HTR-8/SVneo (cell line): ENCODE measurements around the gene VAV3.

Source experiments
- DNase-seq: peaks from one replicate; pipeline ENCODE4 v3.0.0; 2011; ENCODE audit warnings: low spot score, mixed read lengths; ENCODE audit not compliant: insufficient read length
- FAIRE-seq: peaks from 2 replicates; lab custom pipeline; 2011; peaks lifted over from hg19 to GRCh38; lab: Jason Lieb, UNC

Gene VAV3

DNA sequence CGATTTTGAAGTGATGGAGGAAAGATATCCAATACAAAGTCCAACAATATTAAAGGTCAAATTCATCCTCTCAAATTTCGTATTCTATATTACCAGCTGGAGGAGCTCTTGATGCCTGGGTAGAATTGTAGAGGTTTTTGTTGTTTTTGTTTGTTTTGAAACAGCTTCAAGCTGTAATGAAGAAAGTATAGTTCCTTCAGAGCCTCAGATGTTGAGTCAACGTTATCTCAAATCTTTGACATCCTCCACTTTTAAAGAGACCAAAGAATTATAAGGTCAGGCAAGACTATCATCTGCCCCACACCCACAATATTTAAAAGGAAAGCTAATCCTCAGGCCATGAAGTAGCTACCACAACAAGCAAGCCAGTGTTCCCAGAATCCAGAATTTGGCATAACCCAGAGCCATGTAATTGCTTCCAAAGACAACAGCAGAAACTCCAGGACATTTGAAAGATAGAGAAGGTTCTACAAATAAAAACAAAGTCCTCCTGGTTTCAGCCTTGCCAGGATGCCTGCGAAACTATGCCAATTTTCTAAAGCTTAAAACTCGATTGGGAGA, 24.9 kb downstream of the VAV3 start:
- no peak for FAIRE-seq
- DNase-seq = no peak

DNA sequence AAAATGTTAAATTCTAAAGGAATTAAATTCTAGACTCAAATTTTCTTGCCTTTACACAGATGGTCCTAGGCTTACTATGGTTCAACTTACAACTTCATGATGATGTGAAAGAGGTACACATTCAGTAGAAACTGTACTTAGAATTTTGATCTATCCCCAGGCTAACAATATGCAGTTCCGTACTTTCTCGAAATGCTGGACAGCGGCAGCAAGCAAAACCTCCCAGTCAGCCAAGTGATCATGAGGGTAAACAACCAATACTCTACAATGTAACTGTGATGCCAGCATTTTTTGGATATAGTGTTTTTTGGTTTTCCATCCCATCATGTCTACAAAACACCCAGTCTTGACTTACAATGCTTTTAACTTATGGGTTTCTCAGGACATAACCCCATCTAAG, 25.7 kb downstream of the VAV3 start:
- DNase-seq (no peak), FAIRE-seq (no peak)

DNA sequence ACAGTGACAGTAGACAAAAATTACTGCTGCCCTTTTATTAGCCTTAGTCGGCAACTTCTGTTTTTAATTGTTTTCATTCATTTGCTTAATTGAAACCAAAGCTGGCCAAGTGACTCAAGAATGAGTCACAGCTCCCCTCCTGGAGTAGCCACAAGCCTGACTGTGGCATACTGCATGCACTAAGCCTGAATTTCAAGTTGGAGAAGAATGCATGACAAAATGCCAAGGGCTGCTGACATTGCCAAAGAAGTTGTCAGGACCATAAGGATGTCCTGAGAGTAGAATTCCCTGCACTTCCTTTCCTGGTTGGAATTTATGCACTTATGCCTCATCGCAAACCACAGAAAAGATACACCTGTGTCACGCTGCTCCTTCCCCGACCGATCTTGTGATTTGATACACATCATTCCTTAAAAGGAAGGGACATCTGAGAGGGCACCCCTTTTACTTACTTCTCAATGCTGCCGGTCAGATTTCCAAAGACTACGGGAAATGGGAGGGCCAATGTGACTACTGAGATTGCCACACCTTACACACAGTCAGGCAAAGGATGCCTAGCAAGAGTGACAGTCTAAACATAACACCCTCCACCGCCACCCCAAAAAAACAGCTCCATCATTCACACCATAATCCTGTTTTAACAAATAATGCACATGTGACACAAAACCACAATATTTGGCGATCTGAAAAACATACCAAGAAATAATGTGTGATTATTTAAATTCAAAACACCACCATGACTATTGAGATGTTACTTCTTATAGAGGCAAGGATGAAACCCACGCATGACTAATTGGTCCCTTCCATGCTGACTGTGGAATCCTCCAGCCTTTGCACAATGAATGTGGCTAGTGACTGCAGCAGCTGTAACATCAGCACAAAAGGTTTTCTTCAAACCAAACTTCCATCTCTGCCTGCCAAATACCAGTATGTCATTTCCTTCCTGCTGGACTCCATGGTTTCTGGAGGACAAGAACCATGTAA, 28.2 kb downstream of the VAV3 start:
- DNase-seq = peak; percentile 1
- FAIRE-seq = no peak

DNA sequence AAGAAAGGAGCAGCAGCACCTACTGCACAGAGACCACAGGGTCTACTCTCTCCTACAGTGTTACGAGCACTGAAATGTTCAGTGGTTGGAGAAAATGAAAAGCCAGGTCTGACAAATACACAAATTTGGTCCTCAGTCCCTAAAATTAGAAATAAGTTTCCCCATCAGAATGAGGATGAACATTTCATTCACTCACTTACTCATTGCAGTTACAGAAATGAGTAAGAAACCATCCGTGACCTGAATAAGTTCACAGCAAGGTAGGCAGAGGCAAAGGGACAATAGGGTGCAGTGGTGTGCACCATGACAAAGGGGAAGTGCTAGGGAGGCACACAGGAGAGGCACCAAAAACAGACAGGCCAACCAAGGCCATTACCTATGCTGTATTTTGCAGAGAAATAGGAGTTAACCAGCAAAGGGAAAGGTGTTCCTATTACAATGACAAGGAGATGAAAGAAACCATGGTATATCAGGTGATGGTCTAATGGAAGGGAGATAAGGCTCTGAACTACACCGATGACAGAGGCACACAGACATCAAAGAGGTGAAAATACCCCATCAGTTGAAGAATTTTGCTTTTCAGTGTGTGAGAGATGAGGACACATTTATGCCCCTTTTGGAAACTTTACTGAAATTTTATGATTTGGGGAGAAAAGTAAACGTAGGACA, 29.4 kb downstream of the VAV3 start:
- FAIRE-seq (no peak), DNase-seq (no peak)

DNA sequence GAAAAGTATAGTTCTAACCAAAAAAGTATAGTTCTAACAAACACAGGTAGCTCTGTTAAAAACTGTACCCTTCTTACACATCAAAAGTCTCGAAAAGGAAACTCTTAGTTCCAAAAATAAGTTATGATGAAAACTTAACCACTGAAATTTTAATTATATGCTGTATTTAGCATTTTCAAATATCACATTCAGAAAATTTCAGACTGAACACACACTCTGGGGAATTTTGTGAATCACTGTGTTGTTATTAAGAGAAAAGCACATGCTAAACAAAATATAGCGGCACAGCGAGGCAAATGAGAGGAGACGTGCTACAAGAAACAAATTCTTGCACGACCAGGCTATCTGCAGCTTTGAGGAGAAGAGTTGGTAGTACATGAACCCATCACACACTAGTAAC, 30.4 kb downstream of the VAV3 start:
- FAIRE-seq (no peak), DNase-seq (no peak)

DNA sequence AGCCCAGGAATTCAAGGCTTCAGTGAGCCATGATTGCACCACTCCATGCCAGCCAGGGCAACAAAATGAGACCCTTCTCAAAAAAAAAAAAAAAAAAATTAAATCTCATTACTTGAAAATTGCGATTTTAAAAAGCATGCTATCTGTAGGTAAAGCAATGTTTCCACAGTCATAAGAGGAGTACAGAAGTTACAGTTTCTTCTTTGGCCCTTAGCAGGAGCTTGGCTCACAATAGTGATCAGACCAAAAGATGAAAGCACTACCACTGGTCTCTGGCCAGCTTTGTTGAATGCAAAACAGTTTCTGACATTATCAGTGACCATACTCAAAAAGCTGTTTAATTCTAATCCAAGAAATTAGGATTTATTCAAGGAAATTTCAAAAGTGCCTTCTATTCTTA, 31.2 kb downstream of the VAV3 start:
- FAIRE-seq (no peak), DNase-seq (no peak)

DNA sequence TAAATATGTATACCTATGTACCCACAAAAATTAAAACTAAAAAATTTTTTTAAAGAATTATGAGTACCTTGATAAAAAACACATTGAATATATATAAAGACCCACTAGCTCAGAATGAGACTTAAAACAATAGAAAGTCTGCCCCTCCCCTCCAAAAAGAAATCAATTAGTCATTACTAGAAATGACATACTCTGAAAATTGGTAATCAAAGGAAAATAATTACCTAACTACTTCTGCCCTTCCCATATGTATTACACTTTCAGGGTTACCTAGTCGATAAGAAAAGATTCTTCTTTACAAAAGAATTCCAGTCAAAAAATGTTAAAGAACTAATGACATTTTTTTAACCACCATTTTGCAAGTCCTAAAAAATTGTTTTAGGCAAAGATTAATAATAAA, 34.7 kb downstream of the VAV3 start:
- no peak for DNase-seq
- FAIRE-seq = no peak

DNA sequence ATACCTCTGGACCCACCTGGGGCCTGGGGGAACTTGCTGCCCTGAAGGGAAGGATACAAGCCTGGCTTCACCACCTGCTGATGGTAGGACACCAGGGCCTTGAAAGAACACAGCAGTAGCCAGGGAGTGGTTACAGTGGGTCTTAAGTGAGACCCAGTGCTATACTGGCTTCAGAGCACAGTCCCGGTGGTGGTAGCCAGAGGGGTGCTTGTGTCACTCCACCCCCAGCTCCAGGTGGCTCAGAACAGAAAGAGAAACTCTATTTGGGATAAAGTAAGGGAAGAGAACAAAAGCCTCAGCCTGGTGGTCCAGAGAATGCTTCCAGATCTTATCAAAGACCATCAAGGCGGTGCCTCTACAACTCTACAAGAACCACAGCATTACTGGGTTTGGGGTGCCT, 37.2 kb downstream of the VAV3 start:
- DNase-seq (no peak), FAIRE-seq (no peak)

DNA sequence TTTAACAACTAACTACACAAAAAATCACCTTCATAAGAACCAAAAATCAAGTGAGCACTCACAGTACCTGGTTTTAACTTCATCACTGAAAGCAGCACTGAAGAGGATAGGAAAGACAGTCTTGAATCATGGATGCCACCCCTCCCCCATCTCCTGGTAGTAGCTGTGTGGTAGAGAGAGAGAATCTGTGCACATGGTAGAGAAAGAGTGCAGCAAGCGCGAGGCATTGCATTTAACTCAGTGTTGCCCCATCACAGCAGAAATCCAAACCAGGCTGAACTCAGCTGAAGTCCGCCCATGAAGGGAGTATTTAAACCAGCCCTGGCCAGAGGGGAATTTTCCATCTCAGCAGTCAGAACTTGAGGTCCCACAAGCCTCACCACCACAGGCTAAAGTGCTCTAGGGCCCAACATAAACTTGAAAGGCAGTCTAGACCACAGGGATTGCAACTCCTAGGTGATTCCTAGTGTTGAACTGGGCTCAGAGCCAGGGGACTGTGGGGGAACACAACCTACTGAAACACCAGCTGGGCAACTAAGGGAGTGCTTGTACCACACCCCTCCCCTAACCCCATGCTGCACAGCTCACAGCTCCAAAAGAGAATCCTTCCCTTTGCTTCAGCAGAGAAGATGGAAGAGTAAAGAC, 38.4 kb downstream of the VAV3 start:
- no peak for DNase-seq
- no peak for FAIRE-seq

DNA sequence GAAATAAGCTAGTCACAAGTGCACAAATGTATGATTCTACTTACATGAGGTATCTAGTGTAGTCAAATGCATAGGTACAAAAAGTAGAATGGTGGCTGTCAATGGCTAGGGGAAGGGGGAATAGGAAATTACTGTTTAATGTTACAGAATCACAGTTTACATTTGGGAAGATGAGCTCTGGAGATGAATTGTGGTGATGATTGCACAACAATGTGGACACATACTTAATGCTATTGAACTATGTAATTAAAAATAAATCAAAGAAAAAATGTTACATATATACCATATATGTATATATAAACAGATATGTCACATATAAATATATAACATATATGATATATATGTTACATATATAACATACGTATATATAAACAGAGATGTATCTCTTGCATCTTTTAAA, 39.4 kb downstream of the VAV3 start:
- no peak for DNase-seq
- no peak for FAIRE-seq

DNA sequence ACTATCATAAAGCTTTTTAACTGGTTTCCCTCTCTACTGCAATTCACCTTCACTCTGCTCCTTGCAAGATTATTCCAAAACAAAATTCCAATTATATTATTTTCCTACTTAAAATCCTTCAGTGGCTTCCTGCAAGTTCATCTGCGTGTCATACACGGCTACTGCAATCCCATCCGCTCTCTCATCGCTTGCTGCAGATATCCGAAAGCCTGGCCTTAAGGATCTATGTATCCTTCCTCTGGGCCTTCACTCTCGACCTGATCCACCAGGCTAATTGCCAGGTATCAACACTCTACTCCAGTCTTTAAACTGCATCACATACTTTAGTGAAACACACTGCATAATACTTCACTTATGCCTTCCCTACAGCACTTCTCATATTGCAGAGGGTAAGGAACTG, 44.0 kb downstream of the VAV3 start:
- DNase-seq = no peak
- no peak for FAIRE-seq

DNA sequence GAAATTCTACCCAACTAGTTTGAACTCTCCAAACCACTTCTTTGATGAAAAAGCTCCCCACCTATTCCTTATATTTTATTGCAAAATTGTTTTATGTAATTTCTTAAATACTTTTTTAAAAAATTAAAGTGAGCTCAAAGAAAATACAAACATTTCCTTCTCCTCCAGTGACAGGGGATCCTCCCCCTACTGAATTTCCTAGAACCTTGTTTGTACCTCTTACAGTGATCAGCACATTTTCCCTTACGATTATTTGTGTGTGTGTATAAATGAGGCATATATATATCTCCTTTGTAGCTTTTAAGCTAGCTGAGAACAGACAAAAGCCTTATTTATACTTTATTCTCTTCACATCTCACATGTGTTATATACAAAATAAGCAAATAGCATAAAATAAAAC, 44.4 kb downstream of the VAV3 start:
- FAIRE-seq (no peak), DNase-seq (no peak)

DNA sequence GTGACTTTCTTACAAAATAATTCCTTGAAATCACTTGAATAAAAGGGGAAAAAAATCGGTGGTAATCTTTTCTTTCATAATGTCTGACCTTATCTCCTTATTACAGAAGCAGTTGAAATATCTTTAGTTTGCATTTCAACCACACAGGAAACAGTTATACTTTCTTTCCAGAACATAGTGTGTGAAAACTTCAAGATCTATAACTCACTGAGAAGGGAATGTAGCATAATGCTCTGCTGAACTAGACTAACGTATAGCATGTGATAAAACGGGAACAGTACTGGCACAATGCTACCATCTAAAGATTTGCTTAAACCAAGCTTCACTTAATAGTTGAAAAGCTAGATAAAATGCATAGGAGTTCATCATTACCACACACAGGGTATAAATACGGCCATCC, 45.0 kb downstream of the VAV3 start:
- FAIRE-seq (no peak), DNase-seq (no peak)

DNA sequence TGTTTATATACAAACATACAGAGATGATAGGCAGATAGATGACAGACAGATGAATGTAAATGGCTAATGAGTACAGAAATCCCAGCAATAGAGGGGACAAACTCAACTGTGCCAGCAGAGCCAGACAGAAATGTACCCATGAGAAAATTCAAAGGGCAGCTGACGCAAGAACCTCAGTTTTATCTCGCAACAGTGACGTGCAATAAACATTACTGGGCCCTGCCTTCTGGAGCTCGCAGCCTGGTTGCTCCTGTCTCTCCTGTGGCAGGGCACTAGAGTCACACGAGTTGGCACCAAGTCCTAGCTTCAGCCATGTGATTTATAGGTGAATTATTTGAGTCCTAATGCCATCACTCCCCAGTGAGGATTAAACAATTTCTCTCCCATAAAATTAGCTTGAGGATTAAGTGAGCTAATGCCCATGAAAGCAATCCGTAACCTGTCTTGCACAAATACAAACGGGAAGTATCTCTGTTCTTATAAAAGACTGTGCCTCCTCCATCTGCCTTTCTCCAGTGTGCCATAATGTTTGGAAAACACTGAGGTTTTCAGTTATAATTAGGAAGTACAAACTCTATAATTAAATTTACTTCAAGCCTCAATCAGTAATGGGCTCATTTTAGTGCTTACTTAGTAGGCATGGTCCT, 50.7 kb downstream of the VAV3 start:
- DNase-seq (no peak), FAIRE-seq (no peak)

DNA sequence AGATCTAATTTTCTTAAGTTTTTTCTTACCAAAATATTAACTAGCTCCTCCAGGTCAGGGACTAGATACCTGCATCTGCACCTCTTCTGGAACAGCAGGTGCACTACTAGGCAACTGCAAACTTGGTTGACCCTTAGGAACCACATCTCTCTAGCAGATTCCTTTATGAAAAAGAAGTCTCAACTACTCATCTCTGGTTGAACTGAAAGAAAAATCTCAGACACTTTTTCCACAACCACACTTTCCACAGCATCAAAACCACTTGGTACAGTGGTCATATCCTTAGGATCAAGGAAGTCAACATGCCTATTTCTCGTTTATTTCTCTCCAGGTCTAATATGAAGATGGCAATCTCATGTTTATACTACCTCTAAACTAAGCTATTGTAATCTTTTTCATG, 52.3 kb downstream of the VAV3 start:
- FAIRE-seq = no peak

DNA sequence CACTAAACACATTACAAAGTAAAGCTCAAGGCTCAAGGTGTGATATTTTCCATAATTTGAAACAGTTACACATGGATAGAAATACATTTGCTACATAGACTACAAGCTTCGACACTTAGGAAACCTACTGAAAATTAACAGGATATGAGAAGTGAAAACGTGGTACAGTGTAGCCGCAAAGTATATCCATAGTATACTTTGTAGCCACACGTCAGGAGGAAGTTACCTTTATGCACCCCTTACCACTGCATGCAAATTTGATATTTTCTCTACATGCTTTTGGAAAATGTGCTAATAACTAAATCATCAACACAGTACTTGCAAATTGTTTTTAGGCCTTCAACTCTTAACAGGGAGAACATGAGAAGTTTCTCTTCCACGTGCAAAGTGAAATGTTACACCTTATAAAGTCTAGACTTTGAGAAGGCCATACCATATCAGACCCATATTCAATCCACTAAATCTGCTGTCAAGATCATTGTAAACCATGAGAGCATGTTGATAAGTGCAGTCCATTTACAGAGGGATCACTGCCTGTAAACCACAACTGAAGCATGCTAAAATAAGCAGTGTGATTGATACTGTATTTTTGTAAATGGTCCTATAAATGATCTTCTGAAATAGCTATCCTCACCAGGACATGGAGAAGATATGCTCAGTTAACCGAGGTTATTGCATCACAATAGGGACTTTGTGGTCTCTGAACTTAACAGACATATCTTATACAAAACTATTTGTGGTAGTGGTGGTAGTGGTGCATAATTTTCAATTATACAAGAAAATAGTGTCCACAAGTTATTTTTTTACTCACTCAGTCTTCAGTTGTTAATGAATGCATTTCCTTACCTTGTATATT, 64.7 kb downstream of the VAV3 start:
- no peak for FAIRE-seq
- no peak for DNase-seq

More for the DNA sequence above, 52.3 kb downstream of the VAV3 start:
- DNase-seq = no peak

DNA sequence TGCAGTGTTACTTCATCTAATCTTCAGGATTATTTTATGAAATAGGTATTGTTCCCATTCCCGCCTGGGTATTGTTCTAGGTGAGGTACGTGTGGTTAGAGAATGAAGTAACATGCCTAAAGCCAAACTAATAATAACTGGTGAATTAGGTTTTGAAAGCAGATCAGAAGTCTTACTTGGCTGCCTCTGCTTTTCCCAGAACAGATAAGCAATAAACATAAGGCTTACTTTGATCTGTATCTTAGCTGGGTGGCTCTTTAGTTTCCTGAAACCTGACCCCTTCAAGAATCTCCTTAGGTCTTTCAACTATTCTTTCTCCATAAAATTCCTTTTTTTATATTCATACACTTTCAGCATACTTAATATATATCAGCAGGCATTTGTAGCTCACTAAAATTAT, 65.3 kb downstream of the VAV3 start:
- no peak for DNase-seq
- FAIRE-seq = no peak

DNA sequence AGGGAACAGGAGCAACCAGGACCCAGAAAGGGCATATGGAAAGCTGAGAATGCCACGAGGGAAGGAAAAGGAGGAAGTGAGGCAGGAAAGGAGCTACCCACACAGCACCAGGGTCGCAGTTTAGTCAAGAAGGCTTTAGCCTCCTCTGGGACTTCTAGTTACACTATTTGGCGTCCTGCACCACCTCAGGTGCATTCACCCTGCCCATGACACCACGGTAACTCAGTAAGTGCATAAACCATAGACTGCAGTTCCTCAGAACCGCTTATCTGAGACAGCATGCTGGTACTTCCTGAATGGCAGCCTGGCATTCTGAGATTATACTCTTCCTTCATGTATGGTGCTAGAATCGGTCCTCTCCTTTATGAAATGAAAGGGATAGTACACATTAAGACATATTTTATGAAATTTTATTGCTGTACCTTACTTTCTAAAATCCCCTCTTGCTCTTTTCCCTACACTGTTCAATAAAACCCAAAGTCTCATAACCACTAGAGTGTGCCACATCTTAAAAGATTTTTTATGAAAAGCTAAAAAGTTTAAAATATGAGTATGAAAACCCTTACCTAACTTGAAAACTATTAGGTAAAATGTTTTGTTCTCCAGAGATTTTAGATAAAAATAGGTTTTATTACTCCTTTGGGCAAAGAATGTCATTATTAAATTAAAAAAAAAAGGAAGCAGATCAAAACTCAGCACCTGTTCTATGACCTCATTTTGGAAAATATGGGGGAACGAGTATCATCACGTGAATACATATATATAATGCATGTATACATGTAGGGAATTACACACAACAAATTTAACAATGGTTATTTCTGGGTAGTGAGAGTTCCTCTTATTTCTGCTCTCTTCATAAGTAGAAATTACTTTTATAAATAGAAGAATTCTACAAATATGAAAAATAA, 67.3 kb downstream of the VAV3 start:
- FAIRE-seq (no peak), DNase-seq (no peak)
